GM21737 (cell line): ENCODE results near the gene PIP5KL1.
A peak's percentile ranks its signal among the peaks of the same experiment; 100 is the strongest.

ENCODE experiments used
- ATAC-seq: cut with Tn5 transposase; IDR thresholded peaks from one replicate; pipeline ENCODE4 v1.9.1; 2021; ENCODE audit warnings: mild to moderate bottlenecking, moderate library complexity; ENCODE audit not compliant: unreplicated experiment

PIP5KL1 gene

DNA sequence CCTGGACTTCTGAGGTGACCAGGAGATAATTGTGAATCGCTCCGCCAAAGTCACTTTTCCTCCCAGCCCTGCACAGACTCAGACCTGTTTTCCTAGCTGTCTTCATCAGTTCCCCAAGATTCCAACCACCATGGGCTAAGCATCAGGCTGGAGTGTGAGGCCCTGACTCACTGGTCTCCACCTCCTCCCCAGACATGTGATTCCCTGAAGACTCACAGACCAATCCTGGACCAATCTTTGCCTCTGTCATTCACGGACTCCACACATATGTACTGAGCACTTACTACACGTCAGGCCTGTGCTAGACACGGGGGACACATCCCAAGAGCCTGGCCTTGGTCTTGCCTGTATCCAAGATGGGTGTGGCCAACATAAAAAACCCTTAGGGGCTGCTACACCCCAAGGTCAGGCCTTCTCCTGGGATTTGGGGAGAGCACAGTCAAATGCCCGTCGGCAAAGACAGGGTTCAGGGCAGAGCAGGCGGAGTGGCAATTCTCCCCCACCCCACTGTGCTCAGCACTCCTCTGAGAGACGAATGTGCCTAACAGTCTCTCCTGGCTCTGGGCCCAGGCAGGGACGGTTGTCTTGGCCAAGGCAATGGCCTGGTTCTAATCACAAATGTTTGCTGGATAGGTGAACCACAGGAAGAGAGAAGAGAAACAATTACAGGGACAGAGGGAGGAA, 38.3 kb upstream of the PIP5KL1 start:
- ATAC-seq = no peak

- no peak for ATAC-seq
Measured at GRCh38 chr9:127968042-127968441, 37.5 kb upstream of the PIP5KL1 start.

GRCh38 chr9:127967151-127967809, 36.7 kb upstream of the PIP5KL1 start:
- ATAC-seq = no peak

DNA sequence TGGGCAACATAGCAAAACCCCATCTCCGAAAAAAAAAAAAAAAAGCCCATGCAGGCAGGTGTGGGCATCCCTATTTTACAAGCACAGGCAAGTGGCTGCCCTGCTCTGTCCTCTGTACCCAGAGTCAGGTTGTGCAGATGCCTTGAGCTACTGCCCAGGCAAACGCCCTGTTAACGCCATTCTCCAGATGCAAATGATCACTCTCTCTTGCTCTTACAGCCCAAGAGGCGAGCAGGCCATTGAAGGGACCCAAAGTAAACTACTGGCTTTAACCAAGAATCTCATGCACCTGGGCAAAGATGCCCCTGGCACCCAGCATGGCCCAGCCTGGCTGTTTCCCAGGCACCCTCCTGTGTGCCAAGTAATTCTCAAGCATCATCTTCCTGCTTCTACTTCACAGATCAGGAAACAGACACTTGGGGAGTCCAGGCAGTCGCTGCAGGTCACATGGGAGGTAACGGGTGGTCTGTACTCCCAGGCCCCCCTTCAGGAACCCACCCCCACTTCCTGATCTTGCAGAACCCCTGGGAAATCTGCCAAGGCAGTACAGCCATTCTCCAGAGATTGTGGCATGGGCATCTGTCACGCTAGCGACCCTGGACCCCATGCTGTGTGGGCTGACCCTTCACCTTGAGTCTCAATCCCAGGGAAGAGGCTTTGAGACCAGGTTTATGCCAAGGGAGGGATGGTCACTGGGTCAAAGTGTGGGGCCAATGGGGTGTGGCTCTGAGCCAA, 36.0 kb upstream of the PIP5KL1 start:
- no peak for ATAC-seq

GRCh38 chr9:127965953-127966352, 35.4 kb upstream of the PIP5KL1 start:
- ATAC-seq = no peak

DNA sequence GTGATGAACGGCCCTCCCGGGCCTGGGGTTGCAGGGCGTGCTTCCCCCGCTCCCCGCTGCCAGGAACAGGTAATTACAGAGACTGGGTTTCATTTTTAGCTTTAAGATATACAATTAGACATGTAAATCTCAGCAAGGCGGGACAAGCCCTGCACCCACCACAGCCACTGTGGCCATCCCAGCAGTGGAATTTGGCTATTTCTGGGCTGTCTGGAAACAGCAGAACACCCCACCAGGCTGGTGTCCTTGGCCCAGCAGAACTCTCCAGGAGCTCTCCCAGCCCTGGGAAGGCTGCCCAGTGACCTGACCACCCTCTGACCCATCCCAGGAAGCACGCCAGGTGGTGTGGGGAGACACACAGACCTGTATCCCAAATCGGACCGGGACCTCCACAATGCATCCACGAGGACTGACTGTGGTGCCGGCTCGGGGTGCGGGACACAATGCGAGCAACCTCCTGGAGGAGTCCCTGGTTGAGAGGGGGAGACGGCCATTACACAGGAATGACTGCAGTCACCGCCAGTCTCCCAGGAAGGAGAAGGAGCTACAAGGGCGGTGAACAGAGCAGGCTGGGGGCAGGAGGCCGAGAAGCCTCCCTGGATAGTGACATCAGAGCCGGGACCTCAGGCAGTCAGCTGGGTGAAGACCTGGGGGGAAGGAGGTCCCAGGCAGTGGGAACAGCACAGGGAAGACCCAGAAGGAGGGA, 32.9 kb upstream of the PIP5KL1 start:
- ATAC-seq = no peak

- no peak for ATAC-seq
Measured at GRCh38 chr9:127963041-127963358, 32.4 kb upstream of the PIP5KL1 start.

DNA sequence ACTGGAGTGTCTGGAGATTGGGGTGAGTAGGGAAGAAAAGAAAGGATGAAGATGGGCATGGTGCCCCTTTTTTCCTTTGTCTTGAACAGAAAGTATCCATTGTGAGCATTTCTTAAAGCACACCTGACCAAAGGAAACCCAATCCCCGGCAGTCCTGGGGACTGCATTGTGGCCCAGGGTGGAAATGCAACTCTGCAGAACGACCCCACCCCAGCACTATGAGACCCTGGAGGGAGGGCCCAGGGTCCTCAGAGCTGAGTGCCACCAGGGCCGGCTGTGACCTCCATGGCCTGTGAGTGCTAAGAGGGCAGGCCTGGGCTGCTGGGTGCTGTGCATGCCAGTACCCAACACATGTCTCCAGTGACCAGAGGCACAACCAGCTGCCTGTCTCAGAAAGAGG, 31.7 kb upstream of the PIP5KL1 start:
- no peak for ATAC-seq

DNA sequence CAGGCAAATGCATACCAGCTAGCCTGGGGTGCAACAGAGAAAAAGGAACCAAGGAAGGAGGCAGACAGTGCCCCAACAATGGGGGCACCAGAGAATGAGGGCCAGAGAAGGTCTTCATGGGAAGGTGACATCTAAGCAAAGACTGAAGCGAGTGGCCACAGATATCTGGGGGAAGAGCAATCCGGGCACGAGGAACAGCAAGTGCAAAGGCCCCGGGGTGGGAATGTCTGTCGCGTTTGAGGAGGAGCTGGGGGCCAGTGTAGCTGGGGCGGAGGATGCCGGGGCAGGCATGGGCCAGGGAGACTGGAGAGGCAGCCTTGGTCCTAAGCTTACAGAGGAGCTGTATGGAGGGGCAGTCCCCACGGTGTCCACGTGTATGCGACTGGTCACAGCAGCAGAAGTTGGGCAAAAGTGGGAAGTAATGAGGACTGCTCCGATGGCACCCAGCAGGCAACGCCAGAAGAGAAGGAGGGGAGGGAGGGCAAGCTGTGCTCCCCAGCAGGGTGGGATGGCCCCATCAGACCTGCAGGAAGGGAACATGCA, 31.1 kb upstream of the PIP5KL1 start:
- ATAC-seq = no peak

- no peak for ATAC-seq
Measured at GRCh38 chr9:127961155-127961490, 30.5 kb upstream of the PIP5KL1 start.

- no peak for ATAC-seq
Measured at GRCh38 chr9:127960410-127961154, 30.0 kb upstream of the PIP5KL1 start.

DNA sequence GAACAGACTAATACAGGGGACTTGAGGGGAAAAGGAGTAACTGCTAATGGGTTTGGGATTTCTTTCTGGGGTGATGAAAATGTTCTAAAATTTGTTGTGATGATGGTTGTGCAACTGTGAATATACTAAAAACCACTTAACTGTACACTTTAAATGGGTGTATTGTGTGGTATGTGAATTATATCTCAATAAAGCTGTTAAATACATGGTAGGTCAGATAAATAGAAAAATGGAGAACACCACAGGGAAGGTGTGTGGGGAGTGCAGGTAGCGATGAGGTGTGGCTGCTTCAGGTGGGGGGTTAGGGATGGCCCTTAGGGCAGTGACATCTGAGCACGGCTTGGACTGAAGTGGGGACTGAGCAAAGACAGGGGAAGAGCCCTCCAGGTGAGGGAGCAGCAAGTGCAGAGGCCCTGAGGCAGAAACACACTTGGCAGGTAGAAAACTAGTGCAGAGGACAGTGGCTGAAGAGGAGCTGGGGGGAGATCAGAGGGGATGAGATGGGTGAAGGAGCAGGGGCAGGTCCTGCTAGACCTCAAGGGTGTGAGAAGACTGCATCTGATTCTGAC, 29.3 kb upstream of the PIP5KL1 start:
- no peak for ATAC-seq

GRCh38 chr9:127959398-127959797, 28.8 kb upstream of the PIP5KL1 start:
- ATAC-seq = no peak

GRCh38 chr9:127958728-127959127, 28.2 kb upstream of the PIP5KL1 start:
- ATAC-seq = no peak

DNA sequence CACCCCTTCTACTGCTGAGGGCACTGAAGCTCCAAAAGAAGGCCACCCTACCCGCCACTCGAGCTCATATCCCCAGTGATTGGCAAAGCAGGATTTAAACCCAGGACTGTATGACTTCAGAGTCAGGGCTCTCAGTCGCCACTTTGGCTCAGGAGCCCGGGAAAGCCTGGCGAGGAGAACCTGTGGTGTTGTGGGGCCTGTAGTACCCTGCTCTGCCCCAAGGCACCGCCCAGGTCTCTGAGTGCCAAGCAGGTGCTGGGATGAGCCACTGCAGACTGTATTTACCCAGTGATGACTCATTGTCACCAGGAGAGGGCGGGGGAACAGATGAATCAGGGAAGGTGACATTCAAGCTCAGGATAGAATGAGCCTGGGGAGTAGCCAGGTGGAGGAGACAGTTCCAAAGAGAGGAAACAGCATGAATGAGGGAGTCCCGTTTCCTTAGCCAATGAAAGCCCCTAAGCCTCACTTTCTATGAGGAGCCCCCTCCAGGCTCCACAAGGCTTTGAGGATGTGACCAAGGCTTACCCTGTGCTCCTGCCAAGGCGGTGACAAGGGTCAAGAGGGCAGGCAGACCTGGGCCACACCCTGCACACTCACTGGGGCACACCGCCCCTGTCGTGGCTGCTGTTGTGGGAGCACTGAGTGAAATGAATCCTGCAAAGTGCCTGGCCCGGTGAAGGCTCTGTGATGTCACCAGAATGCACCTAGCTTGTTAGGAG, 24.9 kb upstream of the PIP5KL1 start:
- peak; percentile 67 for ATAC-seq

GRCh38 chr9:127954831-127955293, 24.3 kb upstream of the PIP5KL1 start:
- no peak for ATAC-seq

- no peak for ATAC-seq
Measured at GRCh38 chr9:127953768-127954505, 23.4 kb upstream of the PIP5KL1 start.

GRCh38 chr9:127953154-127953553, 22.6 kb upstream of the PIP5KL1 start:
- ATAC-seq = no peak
